Panc1 (cell line): Measurements from ENCODE around the gene HEPACAM. TPM values are rescaled to one million over a fixed set of nuclear protein-coding genes. Genes with fewer than 3 reads are reported as not detected.

Experiments
- ATAC-seq: fragments of 200-7000 bp; cut with Tn5 transposase; 2 replicates; pipeline ENCODE4 v1.9.1; 2020; ENCODE audit warnings: mild to moderate bottlenecking, moderate library complexity
- BruUV-seq: library from RNA; stranded (reverse); fragments of 400-500 nt; replicated peaks from 2 replicates; lab custom pipeline; 2021; lab: Mats Ljungman, UMichigan
- CTCF ChIA-PET: fragments of 300-600 bp; sonication (Branson Sonifier 250); formaldehyde crosslinking; loops from one replicate; lab custom pipeline; 2022; ENCODE audit warnings: antibody characterized with exemption; lab: Charles Lee
- POLR2A ChIA-PET: fragments of 300-600 bp; sonication (Branson Sonifier 250); formaldehyde crosslinking; loops from one replicate; lab custom pipeline; 2022; ENCODE audit warnings: antibody characterized with exemption; lab: Charles Lee
- DNase-seq: peaks from one replicate; pipeline ENCODE4 v3.0.0-alpha.2; 2010; ENCODE audit warnings: low read depth, low spot score
- H3K27ac ChIP-seq: 2 replicates; pipeline ENCODE4 v1.5.1; 2011; ENCODE audit warnings: mild to moderate bottlenecking, low read length, inconsistent platforms
- H3K27me3 ChIP-seq: fragments of 200-500 bp; sonication (Bioruptor generic); 2 replicates; pipeline ENCODE4 v1.6.0; 2014; ENCODE audit warnings: low read length, inconsistent platforms; ENCODE audit not compliant: control insufficient read depth, insufficient read depth
- H3K36me3 ChIP-seq: fragments of 200-500 bp; sonication (Bioruptor generic); 2 replicates; pipeline ENCODE4 v1.5.1; 2014; ENCODE audit warnings: inconsistent platforms, mild to moderate bottlenecking, low read length, moderate library complexity; ENCODE audit not compliant: control insufficient read depth, insufficient read depth
- H3K4me1 ChIP-seq: 2 replicates; pipeline ENCODE4 v1.5.1; 2011; ENCODE audit warnings: inconsistent platforms, mild to moderate bottlenecking, low read length, moderate library complexity; ENCODE audit not compliant: control insufficient read depth, insufficient read depth
- H3K4me3 ChIP-seq, 2 experiments: 2 replicates each; pipeline ENCODE4 v1.5.1; 2011 to 2012; ENCODE audit warnings: low read depth in 2 of 2, low read length in 2 of 2, mild to moderate bottlenecking in 2 of 2, inconsistent platforms in 1 of 2, moderate library complexity in 1 of 2
- H3K9me3 ChIP-seq: fragments of 200-500 bp; sonication (Bioruptor generic); 2 replicates; pipeline ENCODE4 v1.5.1; 2014; ENCODE audit warnings: low read depth, mild to moderate bottlenecking, inconsistent platforms, low read length, moderate library complexity; ENCODE audit not compliant: control insufficient read depth, insufficient read depth
- POLR2AphosphoS5 ChIP-seq: IDR thresholded peaks from 2 replicates; pipeline ENCODE4 v1.6.1; 2012; ENCODE audit warnings: mild to moderate bottlenecking, low read depth, low read length, moderate library complexity
- SIN3A ChIP-seq: IDR thresholded peaks from 2 replicates; pipeline ENCODE4 v1.6.1; 2012; ENCODE audit warnings: low read depth, mild to moderate bottlenecking, low read length, moderate library complexity, borderline replicate concordance; ENCODE audit not compliant: insufficient read depth
- TCF7L2 ChIP-seq: IDR thresholded peaks from 2 replicates; pipeline ENCODE4 v1.6.1; 2011; ENCODE audit warnings: mild to moderate bottlenecking, low read depth, low read length, inconsistent platforms
- in situ Hi-C: cut with HindIII; loops from 2 replicates; pipeline ENCODE4 v1.10.0; 2016; ENCODE audit warnings: low sequenced_read_pairs, low pct_unique_long_range_greater_than_20kb
- intact Hi-C: fragments of 100-400 bp; cut with micrococcal nuclease; formaldehyde crosslinking; loops from one replicate; pipeline ENCODE4 v1.10.0; 2022; ENCODE audit not compliant: unreplicated experiment
- total RNA-seq: library from RNA; stranded (reverse); gene quantifications from one replicate; pipeline ENCODE4 v1.2.1, GENCODE V29; 2021; ENCODE audit not compliant: unreplicated experiment
- TF ChIP-seq, protein P1 (sequence below): fragments of 450-650 bp; IDR thresholded peaks from 2 replicates; pipeline ENCODE4 v1.5.1; 2017; ENCODE audit warnings: mild to moderate bottlenecking
- TF ChIP-seq, protein P2 (sequence below), 2 experiments: IDR thresholded peaks; 2 replicates each; pipeline ENCODE4 v1.6.1; 2011 to 2012; ENCODE audit warnings: low read depth in 2 of 2, control low read depth in 1 of 2, low read length in 1 of 2, mild to moderate bottlenecking in 1 of 2, moderate library complexity in 1 of 2; ENCODE audit not compliant: insufficient read depth in 1 of 2

HEPACAM gene
- total RNA-seq, 1 experiment from 2014 or later, result not detected

DNA sequence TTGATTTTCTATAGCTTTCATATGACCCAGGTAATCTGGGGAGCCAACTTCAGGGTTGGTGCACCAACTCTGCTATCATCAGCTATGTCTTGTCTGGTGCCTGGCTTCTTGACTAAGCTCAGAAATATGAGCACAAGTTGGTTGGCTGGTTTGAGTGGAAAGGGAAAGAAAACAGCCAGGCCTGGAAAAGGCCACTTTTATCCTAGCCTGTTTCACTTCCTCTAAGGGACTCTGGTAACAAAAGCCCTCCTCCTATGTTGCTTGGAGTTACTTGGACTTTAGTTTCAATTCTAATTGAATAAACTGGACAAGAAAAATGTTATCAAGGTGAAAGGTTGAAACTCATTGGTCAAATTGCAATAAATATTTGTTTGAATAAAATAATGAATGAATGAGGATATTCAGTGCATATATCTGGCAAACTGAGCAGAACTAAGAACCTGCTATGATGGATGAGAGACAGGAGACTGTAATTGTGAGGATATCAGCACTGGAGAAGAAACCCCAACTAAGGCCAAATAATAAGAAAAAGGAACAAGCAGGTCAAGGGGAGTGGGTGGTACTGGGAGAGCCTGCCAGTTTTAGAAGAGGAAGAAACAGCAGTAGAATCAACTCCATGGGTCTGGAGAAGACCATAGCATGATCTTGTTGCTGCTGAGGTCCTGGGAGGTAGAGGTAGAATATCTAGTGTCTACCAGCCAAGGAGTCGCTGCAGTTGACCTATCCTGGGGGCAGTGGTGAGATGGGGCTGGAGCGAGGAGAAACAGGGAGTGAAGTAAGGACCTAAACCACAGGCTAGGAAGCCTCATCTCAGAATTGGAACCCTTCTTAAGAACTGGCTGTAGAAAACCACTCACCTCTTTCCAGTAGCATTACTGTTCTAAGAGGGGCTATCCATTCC is 46.4 kb downstream of the HEPACAM start:
- BruUV-seq, result no TSS peak
- CTCF ChIA-PET, result interaction anchor here (0.6 to 1.4 kb wide), 2 partner anchors 13 to 246 kb away, joined by 3 read pairs; no protein-coding TSS in a partner anchor
- H3K27me3 ChIP-seq, result peaks cover 9% of the 10 kb centered on the region
- ATAC-seq, result no peak
- in situ Hi-C loops, result no loop called here
- H3K4me1 ChIP-seq, result no peaks in the 10 kb centered on the region
- H3K4me3 ChIP-seq, result no peak overlapping the region
- H3K27ac ChIP-seq, result no peak overlapping the region
- TF ChIP-seq POLR2AphosphoS5, result no peak
- TF ChIP-seq SIN3A, result no peak
- TF ChIP-seq, protein P1, sequence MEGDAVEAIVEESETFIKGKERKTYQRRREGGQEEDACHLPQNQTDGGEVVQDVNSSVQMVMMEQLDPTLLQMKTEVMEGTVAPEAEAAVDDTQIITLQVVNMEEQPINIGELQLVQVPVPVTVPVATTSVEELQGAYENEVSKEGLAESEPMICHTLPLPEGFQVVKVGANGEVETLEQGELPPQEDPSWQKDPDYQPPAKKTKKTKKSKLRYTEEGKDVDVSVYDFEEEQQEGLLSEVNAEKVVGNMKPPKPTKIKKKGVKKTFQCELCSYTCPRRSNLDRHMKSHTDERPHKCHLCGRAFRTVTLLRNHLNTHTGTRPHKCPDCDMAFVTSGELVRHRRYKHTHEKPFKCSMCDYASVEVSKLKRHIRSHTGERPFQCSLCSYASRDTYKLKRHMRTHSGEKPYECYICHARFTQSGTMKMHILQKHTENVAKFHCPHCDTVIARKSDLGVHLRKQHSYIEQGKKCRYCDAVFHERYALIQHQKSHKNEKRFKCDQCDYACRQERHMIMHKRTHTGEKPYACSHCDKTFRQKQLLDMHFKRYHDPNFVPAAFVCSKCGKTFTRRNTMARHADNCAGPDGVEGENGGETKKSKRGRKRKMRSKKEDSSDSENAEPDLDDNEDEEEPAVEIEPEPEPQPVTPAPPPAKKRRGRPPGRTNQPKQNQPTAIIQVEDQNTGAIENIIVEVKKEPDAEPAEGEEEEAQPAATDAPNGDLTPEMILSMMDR, result no peak
- TF ChIP-seq, protein P2, sequence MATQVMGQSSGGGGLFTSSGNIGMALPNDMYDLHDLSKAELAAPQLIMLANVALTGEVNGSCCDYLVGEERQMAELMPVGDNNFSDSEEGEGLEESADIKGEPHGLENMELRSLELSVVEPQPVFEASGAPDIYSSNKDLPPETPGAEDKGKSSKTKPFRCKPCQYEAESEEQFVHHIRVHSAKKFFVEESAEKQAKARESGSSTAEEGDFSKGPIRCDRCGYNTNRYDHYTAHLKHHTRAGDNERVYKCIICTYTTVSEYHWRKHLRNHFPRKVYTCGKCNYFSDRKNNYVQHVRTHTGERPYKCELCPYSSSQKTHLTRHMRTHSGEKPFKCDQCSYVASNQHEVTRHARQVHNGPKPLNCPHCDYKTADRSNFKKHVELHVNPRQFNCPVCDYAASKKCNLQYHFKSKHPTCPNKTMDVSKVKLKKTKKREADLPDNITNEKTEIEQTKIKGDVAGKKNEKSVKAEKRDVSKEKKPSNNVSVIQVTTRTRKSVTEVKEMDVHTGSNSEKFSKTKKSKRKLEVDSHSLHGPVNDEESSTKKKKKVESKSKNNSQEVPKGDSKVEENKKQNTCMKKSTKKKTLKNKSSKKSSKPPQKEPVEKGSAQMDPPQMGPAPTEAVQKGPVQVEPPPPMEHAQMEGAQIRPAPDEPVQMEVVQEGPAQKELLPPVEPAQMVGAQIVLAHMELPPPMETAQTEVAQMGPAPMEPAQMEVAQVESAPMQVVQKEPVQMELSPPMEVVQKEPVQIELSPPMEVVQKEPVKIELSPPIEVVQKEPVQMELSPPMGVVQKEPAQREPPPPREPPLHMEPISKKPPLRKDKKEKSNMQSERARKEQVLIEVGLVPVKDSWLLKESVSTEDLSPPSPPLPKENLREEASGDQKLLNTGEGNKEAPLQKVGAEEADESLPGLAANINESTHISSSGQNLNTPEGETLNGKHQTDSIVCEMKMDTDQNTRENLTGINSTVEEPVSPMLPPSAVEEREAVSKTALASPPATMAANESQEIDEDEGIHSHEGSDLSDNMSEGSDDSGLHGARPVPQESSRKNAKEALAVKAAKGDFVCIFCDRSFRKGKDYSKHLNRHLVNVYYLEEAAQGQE (IDR thresholded peaks at IDR 0.05; ENCODE audit: insufficient read depth in 1 of 2, low read depth in 2 of 2, low read length in 1 of 2), result no peak
- TF ChIP-seq TCF7L2, result no peak
- no peaks in the 10 kb centered on the region for H3K36me3 ChIP-seq
- intact Hi-C loops, result no loop called here
- no peaks in the 10 kb centered on the region for H3K9me3 ChIP-seq
- no peak for DNase-seq
- POLR2A ChIA-PET, result no interaction called here

DNA sequence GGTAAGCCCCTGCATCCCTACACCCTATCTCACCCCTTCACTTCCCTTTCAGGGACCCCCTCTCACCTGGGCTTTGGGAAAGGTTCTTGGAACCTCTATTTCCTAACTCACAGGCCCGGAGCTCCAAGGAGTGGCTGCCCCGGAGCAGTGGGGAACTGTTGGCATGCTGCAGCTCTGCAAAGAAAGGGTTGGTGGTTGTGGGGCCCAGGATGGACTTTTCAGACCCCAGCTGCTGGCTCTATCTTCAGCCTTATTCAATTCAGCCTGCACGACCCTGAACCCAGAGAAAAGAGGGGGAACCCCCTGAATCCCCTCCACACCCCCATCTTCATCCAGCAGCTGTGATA is 48.2 kb downstream of the HEPACAM start:
- DNase-seq, result no peak
- POLR2A ChIA-PET, result no interaction called here
- no peaks in the 10 kb centered on the region for H3K36me3 ChIP-seq

More for the DNA sequence above, 48.2 kb downstream of the HEPACAM start:
- Histone ChIP-seq H3K4me3 (no peak overlapping the region), H3K27ac (no peak overlapping the region), H3K27me3 (peaks cover 9% of the 10 kb centered on the region), H3K4me1 (peaks cover 3% of the 10 kb centered on the region; the same call in 1 of the 2 replicates), H3K9me3 (no peaks in the 10 kb centered on the region)
- no peak for ATAC-seq
- TF ChIP-seq, protein P2 (IDR thresholded peaks at IDR 0.05; ENCODE audit: insufficient read depth in 1 of 2, low read depth in 2 of 2, low read length in 1 of 2), result no peak
- TF ChIP-seq, protein P1, result no peak
- TF ChIP-seq POLR2AphosphoS5 (no peak), TCF7L2 (no peak), SIN3A (no peak)
- in situ Hi-C loops, result no loop called here
- no TSS peak for BruUV-seq
- intact Hi-C loops, result no loop called here
- CTCF ChIA-PET, result interaction anchor here (1.5 kb wide), 1 partner anchor 11 kb away, joined by 4 read pairs; no protein-coding TSS in a partner anchor
